ENCODE data around the gene SULT4A1. TPM values are rescaled to one million over a fixed set of nuclear protein-coding genes. Genes with fewer than 3 reads are reported as not detected.

SULT4A1 gene
- total RNA-seq, 3 donors from 2014 or later = 0.98 to 2.9 TPM; not detected in 1

GRCh38 chr22:43847376-43848289, 14.7 kb downstream of the SULT4A1 start:
- DNase-seq (ENCODE audit: low spot score in 2 of 2) = no peak
- intact Hi-C loops (cut with DNase I; ENCODE audit: low total_unique reads) = no loop called here
- Histone ChIP-seq H3K27me3 (peaks cover 0 to 4% of the 10 kb centered on the region in 2 donors), H3K27ac (no peak overlapping the region), H3K4me3 (no peak overlapping the region), H3K36me3 (no peaks in the 10 kb centered on the region), H3K4me1 (no peaks in the 10 kb centered on the region), H3K9me3 (no peaks in the 10 kb centered on the region)
- TF ChIP-seq POLR2A (IDR thresholded peaks at IDR 0.05) = no peak
- TF ChIP-seq, protein P1, sequence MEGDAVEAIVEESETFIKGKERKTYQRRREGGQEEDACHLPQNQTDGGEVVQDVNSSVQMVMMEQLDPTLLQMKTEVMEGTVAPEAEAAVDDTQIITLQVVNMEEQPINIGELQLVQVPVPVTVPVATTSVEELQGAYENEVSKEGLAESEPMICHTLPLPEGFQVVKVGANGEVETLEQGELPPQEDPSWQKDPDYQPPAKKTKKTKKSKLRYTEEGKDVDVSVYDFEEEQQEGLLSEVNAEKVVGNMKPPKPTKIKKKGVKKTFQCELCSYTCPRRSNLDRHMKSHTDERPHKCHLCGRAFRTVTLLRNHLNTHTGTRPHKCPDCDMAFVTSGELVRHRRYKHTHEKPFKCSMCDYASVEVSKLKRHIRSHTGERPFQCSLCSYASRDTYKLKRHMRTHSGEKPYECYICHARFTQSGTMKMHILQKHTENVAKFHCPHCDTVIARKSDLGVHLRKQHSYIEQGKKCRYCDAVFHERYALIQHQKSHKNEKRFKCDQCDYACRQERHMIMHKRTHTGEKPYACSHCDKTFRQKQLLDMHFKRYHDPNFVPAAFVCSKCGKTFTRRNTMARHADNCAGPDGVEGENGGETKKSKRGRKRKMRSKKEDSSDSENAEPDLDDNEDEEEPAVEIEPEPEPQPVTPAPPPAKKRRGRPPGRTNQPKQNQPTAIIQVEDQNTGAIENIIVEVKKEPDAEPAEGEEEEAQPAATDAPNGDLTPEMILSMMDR (IDR thresholded peaks at IDR 0.05) = no peak
- TF ChIP-seq POLR2AphosphoS5 (IDR thresholded peaks at IDR 0.05) = no peak

DNA sequence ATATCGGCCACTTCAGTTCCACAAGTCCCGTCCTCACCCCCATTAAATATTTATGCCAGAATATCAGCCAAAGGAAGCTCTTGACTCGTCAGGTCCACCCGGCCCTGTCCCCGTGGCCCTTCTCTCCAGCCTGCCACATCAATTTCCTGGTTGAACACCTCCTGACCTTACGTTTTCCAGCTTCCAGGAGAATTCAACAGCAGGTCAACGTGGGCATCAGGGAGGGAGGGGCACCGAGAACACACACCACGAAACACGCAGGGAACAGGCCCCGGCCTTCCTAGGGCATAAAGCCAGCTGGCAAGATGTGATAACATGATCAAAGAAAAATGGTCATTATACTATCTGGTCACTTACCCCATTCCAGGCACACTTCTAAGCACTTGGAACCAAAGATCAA, 15.3 kb downstream of the SULT4A1 start:
- H3K27me3 ChIP-seq = peaks cover 0 to 4% of the 10 kb centered on the region in 2 donors
- intact Hi-C loops (cut with DNase I; ENCODE audit: low total_unique reads) = no loop called here

DNA sequence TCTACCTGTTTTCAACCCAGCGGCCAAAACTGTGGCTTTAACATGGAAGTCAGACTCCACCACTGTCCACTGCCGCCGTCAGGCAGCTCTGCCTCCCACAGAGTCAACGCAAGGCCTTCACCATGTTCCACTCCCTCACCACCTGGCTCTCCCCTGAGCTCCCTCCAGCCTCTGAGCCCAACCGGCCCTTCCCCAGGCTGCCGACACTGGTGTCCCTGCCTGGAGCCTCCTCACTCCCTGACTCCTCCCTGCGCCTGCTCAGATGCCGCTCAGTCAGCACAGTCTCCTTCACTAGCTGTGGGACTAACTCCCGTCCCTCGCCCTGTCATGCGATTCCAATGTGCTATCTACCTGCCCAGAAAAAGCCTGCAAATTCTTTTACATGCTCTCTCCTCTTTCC, 16.3 kb downstream of the SULT4A1 start:
- Histone ChIP-seq H3K36me3 (no peaks in the 10 kb centered on the region), H3K9me3 (no peaks in the 10 kb centered on the region), H3K27ac (no peak overlapping the region), H3K4me3 (no peak overlapping the region), H3K4me1 (no peaks in the 10 kb centered on the region), H3K27me3 (peaks cover 0 to 4% of the 10 kb centered on the region in 2 donors)
- intact Hi-C loops (cut with DNase I; ENCODE audit: low total_unique reads) = no loop called here
- TF ChIP-seq POLR2AphosphoS5 (IDR thresholded peaks at IDR 0.05) (no peak), POLR2A (IDR thresholded peaks at IDR 0.05) (no peak)
- TF ChIP-seq, protein P1 (IDR thresholded peaks at IDR 0.05) = no peak
- DNase-seq (ENCODE audit: low spot score in 2 of 2) = no peak

More for the DNA sequence above, 15.3 kb downstream of the SULT4A1 start:
- Histone ChIP-seq H3K27ac (no peak overlapping the region), H3K4me3 (no peak overlapping the region), H3K36me3 (no peaks in the 10 kb centered on the region), H3K4me1 (no peaks in the 10 kb centered on the region), H3K9me3 (no peaks in the 10 kb centered on the region)
- no peak for TF ChIP-seq POLR2AphosphoS5 (IDR thresholded peaks at IDR 0.05)
- TF ChIP-seq, protein P1 (IDR thresholded peaks at IDR 0.05) = no peak
- no peak for TF ChIP-seq POLR2A (IDR thresholded peaks at IDR 0.05)
- no peak for DNase-seq (ENCODE audit: low spot score in 2 of 2)

DNA sequence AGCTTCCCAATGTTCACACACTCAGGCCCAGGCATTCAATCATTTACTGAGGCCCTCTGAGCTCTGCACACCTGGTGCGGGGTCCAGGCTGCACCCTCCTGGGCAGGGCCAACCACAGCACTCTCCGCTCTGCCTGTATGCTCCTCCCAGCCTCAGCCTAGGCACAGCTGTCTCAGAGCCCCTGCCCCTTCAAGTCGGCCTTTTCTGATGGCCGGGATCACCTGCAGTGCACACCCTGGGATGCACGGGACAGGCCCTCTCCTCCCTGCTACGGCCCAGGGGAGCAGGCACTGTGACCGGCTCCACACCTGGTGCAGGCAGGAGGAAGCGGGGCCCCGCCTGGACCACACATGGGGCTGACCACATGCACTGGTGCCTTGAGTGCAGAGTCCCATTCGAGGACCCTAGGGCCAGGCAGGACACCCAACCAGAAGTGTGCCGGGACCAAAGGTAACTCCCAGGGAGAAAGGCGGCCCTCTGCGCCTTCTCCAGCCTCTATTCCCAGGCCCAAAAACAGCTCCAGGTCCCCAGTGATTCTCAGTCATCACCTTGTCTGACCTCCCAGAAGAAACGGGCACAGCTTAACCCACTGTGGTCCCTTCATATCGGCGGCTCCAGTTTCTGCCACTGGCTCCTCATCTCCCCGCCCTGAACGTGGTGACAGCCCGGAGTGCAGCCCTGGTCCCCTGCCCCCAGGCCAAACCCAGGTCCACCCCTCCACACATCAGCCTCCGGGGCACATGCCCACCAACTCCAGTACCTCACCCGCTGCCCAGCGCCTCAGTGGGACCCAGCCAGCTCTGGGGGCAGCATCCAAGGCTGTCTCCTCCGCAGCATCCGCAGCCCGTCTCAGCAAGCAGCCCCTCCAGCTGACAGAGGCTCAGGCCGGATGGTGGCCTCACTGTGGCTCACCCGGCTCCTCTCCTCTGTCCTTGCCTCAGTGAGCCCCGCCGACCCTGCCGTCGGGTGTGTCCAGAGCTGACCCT, 17.5 kb downstream of the SULT4A1 start:
- DNase-seq (ENCODE audit: low spot score in 2 of 2) = no peak

More for the DNA sequence above, 17.5 kb downstream of the SULT4A1 start:
- intact Hi-C loops (cut with DNase I; ENCODE audit: low total_unique reads) = no loop called here
- Histone ChIP-seq H3K27me3 (peaks cover 0 to 4% of the 10 kb centered on the region in 2 donors), H3K4me3 (no peak overlapping the region), H3K27ac (no peak overlapping the region), H3K9me3 (no peaks in the 10 kb centered on the region), H3K36me3 (no peaks in the 10 kb centered on the region), H3K4me1 (no peaks in the 10 kb centered on the region)
- TF ChIP-seq, protein P1 (IDR thresholded peaks at IDR 0.05) = no peak
- TF ChIP-seq POLR2A (IDR thresholded peaks at IDR 0.05) (no peak), POLR2AphosphoS5 (IDR thresholded peaks at IDR 0.05) (no peak)

Data from breast epithelium (tissue), 4 donors.